SU-DHL-6 (cell line): ENCODE measurements around the gene SOCS7.

Experiments
- EZH2phosphoT487 ChIP-seq: fragments of 200-600 bp; sonication (generic), shearing (Covaris generic); conservative IDR thresholded peaks from 2 replicates; pipeline ENCODE4 v1.6.1; 2018; ENCODE audit warnings: mild to moderate bottlenecking, antibody characterized with exemption, low read length, moderate library complexity, mixed read lengths
- TF ChIP-seq, protein P1 (sequence below): fragments of 200-600 bp; sonication (generic); IDR thresholded peaks from one replicate; pipeline ENCODE4 v1.5.1; 2017; ENCODE audit warnings: antibody characterized with exemption, mild to moderate bottlenecking, low read length, moderate library complexity; ENCODE audit not compliant: insufficient read depth, poor library complexity, severe bottlenecking

DNA sequence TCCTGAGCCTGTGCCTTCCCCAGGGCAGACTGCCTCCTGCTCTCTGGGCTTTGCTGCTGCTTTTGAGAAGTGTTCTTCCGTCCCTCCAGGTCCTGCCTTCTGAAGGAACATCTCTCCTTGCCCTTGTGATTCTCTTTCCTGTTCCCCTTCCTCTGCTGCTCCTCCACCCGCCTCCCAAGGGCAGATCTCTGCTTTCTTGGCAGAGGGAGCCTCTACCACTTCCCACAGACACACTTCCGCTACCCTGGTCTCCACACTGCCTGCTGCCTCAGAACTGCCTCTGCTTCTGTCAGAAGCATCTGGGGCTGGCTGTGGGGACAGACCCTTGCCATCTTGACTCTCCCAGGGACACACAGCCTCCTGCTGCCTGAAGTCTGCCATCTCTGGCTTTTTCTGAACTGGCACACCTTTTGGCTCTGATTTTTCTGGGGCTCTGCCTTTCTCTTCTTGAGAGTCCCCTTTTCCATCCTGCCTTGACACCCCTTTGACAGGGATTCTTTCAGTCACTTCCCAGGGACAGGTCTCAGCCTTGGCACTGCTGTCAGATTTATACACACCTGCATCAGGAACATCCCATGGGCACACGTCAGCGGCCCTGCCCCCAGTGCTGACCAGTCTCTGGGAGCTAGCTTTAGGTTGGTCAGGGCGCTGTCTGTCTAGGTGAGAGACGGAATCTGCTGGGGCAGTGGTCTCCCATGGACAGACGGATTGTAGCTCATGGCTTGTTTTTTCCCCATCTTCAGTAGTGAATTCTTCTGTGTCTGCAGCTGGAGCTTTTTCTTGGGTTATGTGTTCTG lies 24.4 kb upstream of the SOCS7 start:
- TF ChIP-seq, protein P1, sequence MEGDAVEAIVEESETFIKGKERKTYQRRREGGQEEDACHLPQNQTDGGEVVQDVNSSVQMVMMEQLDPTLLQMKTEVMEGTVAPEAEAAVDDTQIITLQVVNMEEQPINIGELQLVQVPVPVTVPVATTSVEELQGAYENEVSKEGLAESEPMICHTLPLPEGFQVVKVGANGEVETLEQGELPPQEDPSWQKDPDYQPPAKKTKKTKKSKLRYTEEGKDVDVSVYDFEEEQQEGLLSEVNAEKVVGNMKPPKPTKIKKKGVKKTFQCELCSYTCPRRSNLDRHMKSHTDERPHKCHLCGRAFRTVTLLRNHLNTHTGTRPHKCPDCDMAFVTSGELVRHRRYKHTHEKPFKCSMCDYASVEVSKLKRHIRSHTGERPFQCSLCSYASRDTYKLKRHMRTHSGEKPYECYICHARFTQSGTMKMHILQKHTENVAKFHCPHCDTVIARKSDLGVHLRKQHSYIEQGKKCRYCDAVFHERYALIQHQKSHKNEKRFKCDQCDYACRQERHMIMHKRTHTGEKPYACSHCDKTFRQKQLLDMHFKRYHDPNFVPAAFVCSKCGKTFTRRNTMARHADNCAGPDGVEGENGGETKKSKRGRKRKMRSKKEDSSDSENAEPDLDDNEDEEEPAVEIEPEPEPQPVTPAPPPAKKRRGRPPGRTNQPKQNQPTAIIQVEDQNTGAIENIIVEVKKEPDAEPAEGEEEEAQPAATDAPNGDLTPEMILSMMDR, result no peak
- TF ChIP-seq EZH2phosphoT487, result no peak
